Measurements from ENCODE around the gene ATP5F1E. TPM values are rescaled to one million over a fixed set of nuclear protein-coding genes. Genes with fewer than 3 reads are reported as not detected.

The ATP5F1E gene
- total RNA-seq, 1 donor from 2014 or later: 94.4 TPM

DNA sequence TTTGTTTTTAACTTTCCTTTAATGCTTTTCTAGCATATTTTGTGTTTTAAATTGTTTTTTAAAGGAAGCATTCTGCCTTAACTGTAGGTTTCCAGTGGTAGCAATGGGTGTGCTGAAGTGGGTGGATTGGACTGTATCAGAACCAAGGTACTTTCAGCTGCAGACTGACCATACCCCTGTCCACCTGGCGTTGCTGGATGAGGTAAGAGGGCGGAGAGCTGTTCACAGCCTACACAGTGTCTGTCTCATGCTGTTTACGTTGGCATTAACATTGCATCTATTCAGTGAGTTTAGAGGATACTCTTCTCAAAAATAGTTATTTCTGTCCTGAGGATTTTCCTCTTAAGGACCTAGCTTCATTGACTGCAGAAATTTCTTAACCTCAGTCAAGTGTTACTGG lies 39.2 kb downstream of the ATP5F1E start:
- Mint-ChIP-seq H3K27ac (ENCODE audit: unreplicated experiment) (no peak overlapping the region), H3K4me1 (ENCODE audit: low read depth, unreplicated experiment) (peaks cover 5% of the 10 kb centered on the region), H3K27me3 (ENCODE audit: low read depth, unreplicated experiment) (no peaks in the 10 kb centered on the region), H3K36me3 (ENCODE audit: low read depth, unreplicated experiment) (peaks cover 9% of the 10 kb centered on the region), H3K9me3 (ENCODE audit: unreplicated experiment) (no peaks in the 10 kb centered on the region), H3K4me3 (ENCODE audit: unreplicated experiment) (no peak overlapping the region)
- Histone ChIP-seq H3K4me1 (ENCODE audit: insufficient read depth, low read length) (no peaks in the 10 kb centered on the region), H3K4me3 (ENCODE audit: insufficient read depth, low read depth, low read length) (no peak overlapping the region), H3K27me3 (ENCODE audit: insufficient read depth, low read length) (no peaks in the 10 kb centered on the region), H4K20me1 (ENCODE audit: insufficient read depth, low read length) (peaks cover 7% of the 10 kb centered on the region), H2AFZ (ENCODE audit: low read depth, low read length) (no peak overlapping the region), H3K9ac (ENCODE audit: low read length) (no peak overlapping the region), H3K27ac (ENCODE audit: low read depth, low read length) (no peak overlapping the region), H3K79me2 (ENCODE audit: insufficient read depth, low read length) (peaks cover under 1% of the 10 kb centered on the region), H3K9me3 (ENCODE audit: insufficient read depth, low read depth, low read length) (no peaks in the 10 kb centered on the region), H3K36me3 (ENCODE audit: insufficient read depth, low read length) (peaks cover 59% of the 10 kb centered on the region), H3K4me2 (ENCODE audit: low read length) (no peak overlapping the region)
- no peak for DNase-seq (ENCODE audit: low read depth)
- TF ChIP-seq, protein P1, sequence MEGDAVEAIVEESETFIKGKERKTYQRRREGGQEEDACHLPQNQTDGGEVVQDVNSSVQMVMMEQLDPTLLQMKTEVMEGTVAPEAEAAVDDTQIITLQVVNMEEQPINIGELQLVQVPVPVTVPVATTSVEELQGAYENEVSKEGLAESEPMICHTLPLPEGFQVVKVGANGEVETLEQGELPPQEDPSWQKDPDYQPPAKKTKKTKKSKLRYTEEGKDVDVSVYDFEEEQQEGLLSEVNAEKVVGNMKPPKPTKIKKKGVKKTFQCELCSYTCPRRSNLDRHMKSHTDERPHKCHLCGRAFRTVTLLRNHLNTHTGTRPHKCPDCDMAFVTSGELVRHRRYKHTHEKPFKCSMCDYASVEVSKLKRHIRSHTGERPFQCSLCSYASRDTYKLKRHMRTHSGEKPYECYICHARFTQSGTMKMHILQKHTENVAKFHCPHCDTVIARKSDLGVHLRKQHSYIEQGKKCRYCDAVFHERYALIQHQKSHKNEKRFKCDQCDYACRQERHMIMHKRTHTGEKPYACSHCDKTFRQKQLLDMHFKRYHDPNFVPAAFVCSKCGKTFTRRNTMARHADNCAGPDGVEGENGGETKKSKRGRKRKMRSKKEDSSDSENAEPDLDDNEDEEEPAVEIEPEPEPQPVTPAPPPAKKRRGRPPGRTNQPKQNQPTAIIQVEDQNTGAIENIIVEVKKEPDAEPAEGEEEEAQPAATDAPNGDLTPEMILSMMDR (IDR thresholded peaks at IDR 0.05; ENCODE audit: insufficient read depth, low read depth, low read length): no peak
- TF ChIP-seq EZH2 (IDR thresholded peaks at IDR 0.05; ENCODE audit: insufficient read depth, low read length): no peak
- no peak for FAIRE-seq

DNA sequence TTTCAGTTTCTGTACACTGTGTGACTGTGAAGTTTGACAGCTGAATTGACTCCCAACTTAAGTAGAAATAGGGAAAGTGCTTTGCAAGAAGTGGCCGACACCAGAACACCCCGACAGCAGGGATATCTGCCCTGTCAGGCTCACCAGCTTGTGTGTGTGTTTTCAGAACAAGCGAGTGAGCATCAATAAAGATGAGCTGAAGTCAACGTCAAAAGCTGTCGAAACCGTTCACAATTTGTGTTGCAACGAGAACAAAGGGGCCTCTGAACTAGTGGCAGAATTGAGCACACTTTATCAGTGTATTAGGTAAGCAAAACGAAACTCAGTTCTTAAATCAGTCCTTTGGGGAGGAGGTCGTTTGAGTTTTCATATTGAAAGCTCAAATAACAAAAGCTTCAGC lies 40.4 kb downstream of the ATP5F1E start:
- Histone ChIP-seq H3K36me3 (ENCODE audit: insufficient read depth, low read length) (peaks cover 62% of the 10 kb centered on the region), H3K27me3 (ENCODE audit: insufficient read depth, low read length) (no peaks in the 10 kb centered on the region), H3K4me1 (ENCODE audit: insufficient read depth, low read length) (no peaks in the 10 kb centered on the region), H3K4me2 (ENCODE audit: low read length) (no peak overlapping the region), H3K9me3 (ENCODE audit: insufficient read depth, low read depth, low read length) (no peaks in the 10 kb centered on the region), H3K9ac (ENCODE audit: low read length) (no peak overlapping the region), H2AFZ (ENCODE audit: low read depth, low read length) (no peak overlapping the region), H3K4me3 (ENCODE audit: insufficient read depth, low read depth, low read length) (no peak overlapping the region), H4K20me1 (ENCODE audit: insufficient read depth, low read length) (peaks cover 15% of the 10 kb centered on the region), H3K27ac (ENCODE audit: low read depth, low read length) (no peak overlapping the region), H3K79me2 (ENCODE audit: insufficient read depth, low read length) (peaks cover 4% of the 10 kb centered on the region)
- DNase-seq (ENCODE audit: low read depth) (no peak), FAIRE-seq (no peak)
- H3K4me1 Mint-ChIP-seq (ENCODE audit: low read depth, unreplicated experiment): peaks cover 5% of the 10 kb centered on the region
- H3K27ac Mint-ChIP-seq (ENCODE audit: unreplicated experiment): no peak overlapping the region
- peaks cover 2% of the 10 kb centered on the region for H3K36me3 Mint-ChIP-seq (ENCODE audit: low read depth, unreplicated experiment)
- H3K4me3 Mint-ChIP-seq (ENCODE audit: unreplicated experiment): no peak overlapping the region
- H3K27me3 Mint-ChIP-seq (ENCODE audit: low read depth, unreplicated experiment): no peaks in the 10 kb centered on the region
- TF ChIP-seq EZH2 (IDR thresholded peaks at IDR 0.05; ENCODE audit: insufficient read depth, low read length): no peak
- TF ChIP-seq, protein P1 (IDR thresholded peaks at IDR 0.05; ENCODE audit: insufficient read depth, low read depth, low read length): no peak
- no peaks in the 10 kb centered on the region for H3K9me3 Mint-ChIP-seq (ENCODE audit: unreplicated experiment)

DNA sequence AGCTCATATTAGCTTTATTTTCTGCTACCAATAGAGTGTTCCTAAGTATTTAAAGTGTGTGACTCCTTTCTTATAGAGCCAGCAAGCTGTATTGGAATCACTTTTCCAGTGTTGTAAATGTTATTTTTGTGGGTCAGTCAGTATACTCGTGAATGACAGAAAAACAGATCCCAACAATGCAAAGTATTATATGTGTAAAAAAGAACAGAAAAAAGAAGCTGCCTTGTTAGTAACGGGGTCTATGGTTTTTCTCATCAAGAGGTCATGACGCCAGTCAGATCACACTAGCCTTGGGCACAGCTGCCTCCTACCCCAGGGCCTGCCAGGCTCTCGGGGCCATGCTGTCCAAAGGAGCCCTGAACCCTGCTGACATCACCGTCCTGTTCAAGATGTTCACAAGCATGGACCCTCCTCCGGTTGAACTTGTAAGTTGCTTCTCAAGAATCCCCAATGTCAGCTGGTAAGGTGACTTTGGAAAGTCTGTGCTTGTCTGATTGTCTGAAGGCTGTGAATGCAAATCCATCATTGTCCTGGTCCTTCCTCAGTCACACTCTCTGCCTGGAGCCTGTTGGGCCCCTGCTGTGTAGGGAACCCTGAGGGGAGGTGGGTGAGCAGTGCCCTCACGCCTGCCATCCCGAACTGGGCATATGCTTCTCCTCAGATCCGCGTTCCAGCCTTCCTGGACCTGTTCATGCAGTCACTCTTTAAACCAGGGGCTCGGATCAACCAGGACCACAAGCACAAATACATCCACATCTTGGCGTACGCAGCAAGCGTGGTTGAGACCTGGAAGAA lies 41.3 kb downstream of the ATP5F1E start:
- Mint-ChIP-seq H3K4me3 (ENCODE audit: unreplicated experiment) (no peak overlapping the region), H3K4me1 (ENCODE audit: low read depth, unreplicated experiment) (peaks cover 3% of the 10 kb centered on the region), H3K9me3 (ENCODE audit: unreplicated experiment) (no peaks in the 10 kb centered on the region), H3K27ac (ENCODE audit: unreplicated experiment) (no peak overlapping the region), H3K36me3 (ENCODE audit: low read depth, unreplicated experiment) (peaks cover 2% of the 10 kb centered on the region), H3K27me3 (ENCODE audit: low read depth, unreplicated experiment) (no peaks in the 10 kb centered on the region)
- H3K36me3 ChIP-seq (ENCODE audit: insufficient read depth, low read length): peaks cover 62% of the 10 kb centered on the region
- H3K4me3 ChIP-seq (ENCODE audit: insufficient read depth, low read depth, low read length): no peak overlapping the region
- TF ChIP-seq EZH2 (IDR thresholded peaks at IDR 0.05; ENCODE audit: insufficient read depth, low read length): no peak
- TF ChIP-seq, protein P1 (IDR thresholded peaks at IDR 0.05; ENCODE audit: insufficient read depth, low read depth, low read length): no peak
- DNase-seq (ENCODE audit: low read depth) (no peak), FAIRE-seq (no peak)
- peaks cover 12% of the 10 kb centered on the region for H3K79me2 ChIP-seq (ENCODE audit: insufficient read depth, low read length)
- no peak overlapping the region for H3K27ac ChIP-seq (ENCODE audit: low read depth, low read length)
- peaks cover 24% of the 10 kb centered on the region for H4K20me1 ChIP-seq (ENCODE audit: insufficient read depth, low read length)
- no peaks in the 10 kb centered on the region for H3K27me3 ChIP-seq (ENCODE audit: insufficient read depth, low read length)
- no peak overlapping the region for H2AFZ ChIP-seq (ENCODE audit: low read depth, low read length)
- no peak overlapping the region for H3K4me2 ChIP-seq (ENCODE audit: low read length)
- H3K9me3 ChIP-seq (ENCODE audit: insufficient read depth, low read depth, low read length): no peaks in the 10 kb centered on the region
- no peaks in the 10 kb centered on the region for H3K4me1 ChIP-seq (ENCODE audit: insufficient read depth, low read length)
- H3K9ac ChIP-seq (ENCODE audit: low read length): no peak overlapping the region

Measured in astrocyte (in vitro differentiated cells and primary cell).